SK-N-SH (cell line): ENCODE results near the gene CLDN6. TPM values are rescaled to one million over a fixed set of nuclear protein-coding genes. Genes with fewer than 3 reads are reported as not detected.

Experiments used
- CTCF ChIA-PET: fragments of 300-600, 350-600 bp; formaldehyde crosslinking; extraction: SDS; loops from one replicate; lab custom pipeline; 2021; lab: Yijun Ruan, JAX
- POLR2A ChIA-PET: fragments of 350-600 bp; sonication (Branson Sonifier 250); formaldehyde crosslinking; extraction: SDS; loops from one replicate; lab custom pipeline; 2020; ENCODE audit warnings: antibody characterized with exemption, inconsistent platforms; lab: Yijun Ruan, JAX
- DNase-seq: peaks from one replicate; pipeline ENCODE4 v3.0.0; 2012
- H2AFZ ChIP-seq: fragments of 200-600 bp; sonication (generic); 2 replicates; pipeline ENCODE4 v1.8.1; 2016; ENCODE audit warnings: antibody characterized with exemption, mild to moderate bottlenecking, low read depth
- H3F3A ChIP-seq: fragments of 200-600 bp; sonication (generic); replicated peaks from 2 replicates; pipeline ENCODE3; 2016; ENCODE audit warnings: antibody characterized with exemption, mild to moderate bottlenecking; ENCODE audit not compliant: insufficient read depth
- H3K27ac ChIP-seq, 2 experiments: fragments of 200-500 bp in 1 of 2; fragments of 200-600 bp in 1 of 2; sonication (Bioruptor generic) in 1 of 2; sonication (generic), shearing (Covaris generic) in 1 of 2; 2 replicates each; pipeline versions ENCODE4 v1.5.1 to v1.6.1; 2014 to 2016; ENCODE audit warnings: low read depth in 2 of 2, inconsistent platforms in 1 of 2, low read length in 1 of 2, mild to moderate bottlenecking in 1 of 2, mixed read lengths in 1 of 2
- H3K27me3 ChIP-seq: fragments of 200-600 bp; sonication (generic), shearing (Covaris generic); 2 replicates; pipeline ENCODE4 v1.6.1; 2016; ENCODE audit warnings: mixed run types; ENCODE audit not compliant: insufficient read depth
- H3K36me3 ChIP-seq, 2 experiments: fragments of 200-500 bp in 1 of 2; fragments of 200-600 bp in 1 of 2; sonication (Bioruptor generic) in 1 of 2; sonication (generic) in 1 of 2; replicated peaks in 1 of 2; 2 replicates each; pipeline versions ENCODE3 to v1.5.1; 2014 to 2016; ENCODE audit warnings: low read length in 1 of 2, mild to moderate bottlenecking in 1 of 2; ENCODE audit not compliant: insufficient read depth in 2 of 2, control insufficient read depth in 1 of 2
- H3K4me1 ChIP-seq, 2 experiments: fragments of 200-500 bp in 1 of 2; fragments of 200-600 bp in 1 of 2; sonication (Bioruptor generic) in 1 of 2; sonication (generic), shearing (Covaris generic) in 1 of 2; 2 replicates each; pipeline versions ENCODE4 v1.5.1 to v1.6.1; 2014 to 2016; ENCODE audit warnings: low read depth in 1 of 2, low read length in 1 of 2, mixed run types in 1 of 2; ENCODE audit not compliant: insufficient read depth in 2 of 2, control insufficient read depth in 1 of 2
- H3K4me2 ChIP-seq: fragments of 200-600 bp; sonication (generic), shearing (Covaris generic); 2 replicates; pipeline ENCODE4 v1.6.1; 2017; ENCODE audit warnings: mixed run types
- H3K4me3 ChIP-seq, 2 experiments: fragments of 200-500 bp in 1 of 2; fragments of 200-600 bp in 1 of 2; sonication (Bioruptor generic) in 1 of 2; sonication (generic), shearing (Covaris generic) in 1 of 2; 2 replicates each; pipeline versions ENCODE4 v1.5.1 to v1.8.1; 2014 to 2016; ENCODE audit warnings: low read depth in 2 of 2, inconsistent platforms in 1 of 2, low read length in 1 of 2, mild to moderate bottlenecking in 1 of 2, mixed read lengths in 1 of 2, moderate library complexity in 1 of 2
- H3K79me2 ChIP-seq: fragments of 200-600 bp; sonication (generic); 2 replicates; pipeline ENCODE4 v1.8.1; 2017; ENCODE audit warnings: mild to moderate bottlenecking; ENCODE audit not compliant: insufficient read depth
- H3K9ac ChIP-seq: fragments of 200-600 bp; sonication (generic); 2 replicates; pipeline ENCODE4 v1.6.1; 2017; ENCODE audit warnings: mixed run types
- H3K9me2 ChIP-seq: fragments of 200-600 bp; sonication (generic); 2 replicates; pipeline ENCODE4 v1.6.1; 2017; ENCODE audit warnings: mixed run types
- H3K9me3 ChIP-seq: fragments of 200-600 bp; sonication (generic); 2 replicates; pipeline ENCODE4 v1.6.1; 2017; ENCODE audit warnings: mixed run types, mild to moderate bottlenecking, moderate library complexity
- H4K20me1 ChIP-seq: fragments of 200-600 bp; sonication (generic); 2 replicates; pipeline ENCODE4 v1.6.1; 2017; ENCODE audit warnings: mild to moderate bottlenecking, mixed run types; ENCODE audit not compliant: insufficient read depth
- ELF1 ChIP-seq: IDR thresholded peaks from 2 replicates; pipeline ENCODE4 v1.4.0; 2012
- EZH2phosphoT487 ChIP-seq: fragments of 200-600 bp; sonication (generic); IDR thresholded peaks from 2 replicates; pipeline ENCODE4 v1.6.1; 2017; ENCODE audit warnings: low read depth, mixed run types, mild to moderate bottlenecking, antibody characterized with exemption, moderate library complexity, borderline replicate concordance
- FOSL2 ChIP-seq: IDR thresholded peaks from 2 replicates; pipeline ENCODE4 v1.4.0; 2012; ENCODE audit warnings: low read depth, mild to moderate bottlenecking, moderate library complexity, borderline replicate concordance
- FOXJ3 ChIP-seq: sonication (generic); formaldehyde crosslinking; IDR thresholded peaks from 2 replicates; pipeline ENCODE4 v1.5.1; 2020; ENCODE audit warnings: mild to moderate bottlenecking, missing genetic modification reagents
- FOXM1 ChIP-seq: IDR thresholded peaks from 2 replicates; pipeline ENCODE4 v1.4.0; 2012; ENCODE audit warnings: low read depth, mild to moderate bottlenecking
- MEF2A ChIP-seq: IDR thresholded peaks from 2 replicates; pipeline ENCODE4 v1.4.0; 2012; ENCODE audit warnings: low read depth, borderline replicate concordance
- MXI1 ChIP-seq: IDR thresholded peaks from 2 replicates; pipeline ENCODE4 v1.6.1; 2012; ENCODE audit warnings: mild to moderate bottlenecking, low read depth, low read length, improper control_type of control experiment
- RAD21 ChIP-seq: IDR thresholded peaks from 2 replicates; pipeline ENCODE4 v1.6.1; 2012; ENCODE audit warnings: mild to moderate bottlenecking, low read length
- RFX5 ChIP-seq: IDR thresholded peaks from 2 replicates; pipeline ENCODE4 v1.6.1; 2012; ENCODE audit warnings: mild to moderate bottlenecking, improper control_type of control experiment, low read length
- RXRA ChIP-seq: IDR thresholded peaks from 2 replicates; pipeline ENCODE4 v1.4.0; 2012; ENCODE audit warnings: low read depth, mild to moderate bottlenecking, borderline replicate concordance
- TCF12 ChIP-seq: IDR thresholded peaks from 2 replicates; pipeline ENCODE4 v1.4.0; 2012
- TEAD4 ChIP-seq: IDR thresholded peaks from 2 replicates; pipeline ENCODE4 v1.4.0; 2012; ENCODE audit warnings: mild to moderate bottlenecking, borderline replicate concordance; ENCODE audit not compliant: insufficient read depth
- YY1 ChIP-seq: IDR thresholded peaks from 2 replicates; pipeline ENCODE4 v1.4.0; 2012; ENCODE audit warnings: low read depth, mild to moderate bottlenecking
- WGBS: methylation state at CpG from one replicate; pipeline ENCODE4 v1.1.6; 2017; ENCODE audit warnings: low lambda C conversion rate; 5-methylcytosine and 5-hydroxymethylcytosine counted together
- polyA plus RNA-seq, 3 experiments: library from polyadenylated mRNA; depleted of rRNA; stranded (reverse); fragments of >200 nt; gene quantifications; 2 replicates each; pipeline ENCODE4 v1.2.3, GENCODE V29; 2012
- TF ChIP-seq, protein P1 (sequence below): fragments of 200-600 bp; sonication (generic); IDR thresholded peaks from 2 replicates; pipeline ENCODE4 v1.6.1; 2017; ENCODE audit warnings: antibody characterized with exemption, mild to moderate bottlenecking, moderate library complexity
- TF ChIP-seq, protein P2 (sequence below): IDR thresholded peaks from 2 replicates; pipeline ENCODE4 v1.4.0; 2012; ENCODE audit warnings: low read depth
- TF ChIP-seq, protein P3 (sequence below): IDR thresholded peaks from 2 replicates; pipeline ENCODE4; 2012
- TF ChIP-seq, protein P4 (sequence below): fragments of 150-350 bp; IDR thresholded peaks from 2 replicates; pipeline ENCODE4 v1.6.1; 2017; ENCODE audit warnings: antibody characterized with exemption, low read length, low read depth, borderline replicate concordance

Gene CLDN6
- polyA plus RNA-seq, 1 of the 3 experiments (the other 2 are of a cell fraction): 0.20 TPM

DNA sequence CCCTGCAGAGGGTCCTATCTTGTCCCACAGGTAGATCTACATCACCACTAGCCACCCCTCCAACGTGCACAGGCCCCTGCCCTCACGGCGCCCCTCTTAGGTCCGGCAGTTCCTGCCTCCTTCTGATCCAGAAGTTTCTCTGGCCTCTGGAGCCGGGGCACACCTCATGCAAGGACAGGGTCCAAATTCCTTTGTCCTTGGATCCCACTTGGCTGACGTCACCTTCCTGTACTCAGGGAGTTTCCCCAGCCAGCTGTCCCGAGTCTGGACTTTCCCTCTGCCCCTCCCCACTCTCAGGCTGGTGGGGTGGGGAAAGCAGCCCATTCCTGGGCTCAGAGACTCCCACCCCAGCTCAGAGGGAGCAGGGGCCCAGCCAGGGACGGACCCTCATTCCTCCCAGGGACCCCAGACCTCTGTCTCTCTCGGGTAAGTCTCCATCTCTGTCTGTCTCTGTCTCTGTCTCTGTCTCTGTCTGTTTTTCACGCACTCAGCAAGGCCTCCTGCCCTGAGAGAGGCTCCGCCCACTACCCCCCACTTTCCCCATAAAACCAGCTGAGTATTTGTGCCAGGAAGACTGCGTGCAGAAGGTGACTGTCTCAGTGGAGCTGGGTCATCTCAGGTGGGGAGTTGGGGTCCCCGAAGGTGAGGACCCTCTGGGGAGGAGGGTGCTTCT, 47.2 kb upstream of the CLDN6 start, which contains the start of gene IL32:
Gene IL32 (plus strand): TSS at position 572 of the 673 bp plus-strand sequence. CDS start 172 bp downstream, outside the sequence.
- POLR2A ChIA-PET: no interaction called here
- Histone ChIP-seq H3K9me3 (no peaks in the 10 kb centered on the region), H3K4me1 (no peaks in the 10 kb centered on the region; a peak in 1 of 4 replicates), H3K4me2 (peak within 1 kb of the TSS; percentile 46; the same call in 1 of the 2 replicates), H3K9ac (peak within 1 kb of the TSS; percentile 59), H4K20me1 (no peaks in the 10 kb centered on the region), H2AFZ (peak within 1 kb of the TSS; percentile 80), H3K9me2 (no peaks in the 10 kb centered on the region), H3K36me3 (no peaks in the 10 kb centered on the region), H3K27ac (no peak within 1 kb of the TSS), H3K4me3 (peak within 1 kb of the TSS in 1 of 2 experiments; percentile 50; a peak in 1 of 4 replicates), H3K79me2 (no peaks in the 10 kb centered on the region), H3K27me3 (no peaks in the 10 kb centered on the region), H3F3A (no peaks in the 10 kb centered on the region)
- WGBS: 48% methylated on average over 11 of the region's 13 CpGs
- CTCF ChIA-PET: interaction anchor here (1.0 to 3.9 kb wide), 5 partner anchors 15 to 36 kb away, joined by 3 to 26 read pairs (median 3); no protein-coding TSS in a partner anchor
- DNase-seq: no peak
- TF ChIP-seq RFX5 (no peak), MEF2A (no peak), TCF12 (0 out of 2 replicates have a peak, but pooled peaks have one; percentile 25)
- TF ChIP-seq, protein P1, sequence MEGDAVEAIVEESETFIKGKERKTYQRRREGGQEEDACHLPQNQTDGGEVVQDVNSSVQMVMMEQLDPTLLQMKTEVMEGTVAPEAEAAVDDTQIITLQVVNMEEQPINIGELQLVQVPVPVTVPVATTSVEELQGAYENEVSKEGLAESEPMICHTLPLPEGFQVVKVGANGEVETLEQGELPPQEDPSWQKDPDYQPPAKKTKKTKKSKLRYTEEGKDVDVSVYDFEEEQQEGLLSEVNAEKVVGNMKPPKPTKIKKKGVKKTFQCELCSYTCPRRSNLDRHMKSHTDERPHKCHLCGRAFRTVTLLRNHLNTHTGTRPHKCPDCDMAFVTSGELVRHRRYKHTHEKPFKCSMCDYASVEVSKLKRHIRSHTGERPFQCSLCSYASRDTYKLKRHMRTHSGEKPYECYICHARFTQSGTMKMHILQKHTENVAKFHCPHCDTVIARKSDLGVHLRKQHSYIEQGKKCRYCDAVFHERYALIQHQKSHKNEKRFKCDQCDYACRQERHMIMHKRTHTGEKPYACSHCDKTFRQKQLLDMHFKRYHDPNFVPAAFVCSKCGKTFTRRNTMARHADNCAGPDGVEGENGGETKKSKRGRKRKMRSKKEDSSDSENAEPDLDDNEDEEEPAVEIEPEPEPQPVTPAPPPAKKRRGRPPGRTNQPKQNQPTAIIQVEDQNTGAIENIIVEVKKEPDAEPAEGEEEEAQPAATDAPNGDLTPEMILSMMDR: no peak
- TF ChIP-seq, all 33 proteins: peak for 1

DNA sequence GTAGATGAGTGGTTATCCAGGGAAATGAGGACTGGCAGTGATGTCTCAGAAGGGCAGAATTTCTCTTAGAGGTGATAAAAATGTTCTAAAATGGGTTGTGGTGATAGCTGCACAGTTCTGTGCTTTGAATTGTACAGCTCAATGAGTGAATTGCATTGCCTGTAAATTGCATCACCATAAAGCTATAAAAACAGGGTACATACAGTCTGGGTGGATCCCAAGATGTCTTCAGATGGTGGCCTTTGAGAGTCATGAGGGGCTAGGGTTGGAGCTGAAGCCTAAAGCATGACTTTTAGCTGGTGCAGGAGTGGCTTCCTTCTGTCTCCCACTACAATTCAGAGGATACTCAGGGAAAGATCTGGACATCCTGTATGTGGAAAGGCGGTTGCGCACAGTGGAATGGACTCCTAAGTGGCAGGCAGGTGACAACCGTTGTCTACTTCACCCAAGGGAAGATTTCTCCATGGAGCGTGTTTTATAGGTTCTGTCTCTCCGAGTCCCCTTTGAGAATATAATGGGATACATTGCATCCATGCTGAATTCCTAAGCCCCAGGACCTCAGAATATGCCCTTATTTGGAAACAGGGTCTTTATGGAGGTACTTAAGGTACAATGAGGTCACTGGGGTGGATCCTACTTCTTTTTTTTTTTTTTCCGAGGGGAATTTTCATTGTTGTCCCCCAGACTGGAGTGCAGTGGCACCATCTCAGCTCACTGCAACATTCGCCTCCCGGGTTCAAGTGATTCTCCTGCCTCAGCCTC, 45.8 kb upstream of the CLDN6 start:
- Histone ChIP-seq H3K79me2 (no peaks in the 10 kb centered on the region), H3K27me3 (no peaks in the 10 kb centered on the region), H3K9ac (no peak overlapping the region), H3K27ac (no peak overlapping the region), H3K4me3 (no peak overlapping the region), H3F3A (no peaks in the 10 kb centered on the region), H2AFZ (no peak overlapping the region), H4K20me1 (no peaks in the 10 kb centered on the region), H3K9me3 (no peaks in the 10 kb centered on the region), H3K9me2 (no peaks in the 10 kb centered on the region), H3K4me2 (no peak overlapping the region), H3K36me3 (no peaks in the 10 kb centered on the region), H3K4me1 (peaks cover 0 to 7% of the 10 kb centered on the region in 2 experiments; a peak in 1 of 4 replicates)
- 93% methylated on average over 8 of the region's 8 CpGs for WGBS
- CTCF ChIA-PET: interaction anchor here (0.9 to 3.9 kb wide), 4 partner anchors 25 to 34 kb away, joined by 3 to 26 read pairs (median 3); no protein-coding TSS in a partner anchor
- POLR2A ChIA-PET: no interaction called here
- TF ChIP-seq RAD21: no peak
- no peak for TF ChIP-seq EZH2phosphoT487
- TF ChIP-seq, protein P2, sequence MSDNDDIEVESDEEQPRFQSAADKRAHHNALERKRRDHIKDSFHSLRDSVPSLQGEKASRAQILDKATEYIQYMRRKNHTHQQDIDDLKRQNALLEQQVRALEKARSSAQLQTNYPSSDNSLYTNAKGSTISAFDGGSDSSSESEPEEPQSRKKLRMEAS: no peak
- no peak for TF ChIP-seq MXI1
- TF ChIP-seq TEAD4: no peak
- TF ChIP-seq, protein P3, sequence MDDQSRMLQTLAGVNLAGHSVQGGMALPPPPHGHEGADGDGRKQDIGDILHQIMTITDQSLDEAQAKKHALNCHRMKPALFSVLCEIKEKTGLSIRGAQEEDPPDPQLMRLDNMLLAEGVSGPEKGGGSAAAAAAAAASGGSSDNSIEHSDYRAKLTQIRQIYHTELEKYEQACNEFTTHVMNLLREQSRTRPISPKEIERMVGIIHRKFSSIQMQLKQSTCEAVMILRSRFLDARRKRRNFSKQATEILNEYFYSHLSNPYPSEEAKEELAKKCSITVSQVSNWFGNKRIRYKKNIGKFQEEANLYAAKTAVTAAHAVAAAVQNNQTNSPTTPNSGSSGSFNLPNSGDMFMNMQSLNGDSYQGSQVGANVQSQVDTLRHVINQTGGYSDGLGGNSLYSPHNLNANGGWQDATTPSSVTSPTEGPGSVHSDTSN: no peak
- no peak for TF ChIP-seq RXRA
- TF ChIP-seq, protein P4, sequence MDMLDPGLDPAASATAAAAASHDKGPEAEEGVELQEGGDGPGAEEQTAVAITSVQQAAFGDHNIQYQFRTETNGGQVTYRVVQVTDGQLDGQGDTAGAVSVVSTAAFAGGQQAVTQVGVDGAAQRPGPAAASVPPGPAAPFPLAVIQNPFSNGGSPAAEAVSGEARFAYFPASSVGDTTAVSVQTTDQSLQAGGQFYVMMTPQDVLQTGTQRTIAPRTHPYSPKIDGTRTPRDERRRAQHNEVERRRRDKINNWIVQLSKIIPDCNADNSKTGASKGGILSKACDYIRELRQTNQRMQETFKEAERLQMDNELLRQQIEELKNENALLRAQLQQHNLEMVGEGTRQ: no peak
- TF ChIP-seq FOXM1: no peak
- TF ChIP-seq YY1: no peak
- no peak for TF ChIP-seq FOSL2
- TF ChIP-seq ELF1: no peak
- TF ChIP-seq FOXJ3 (CRISPR knock-in tag): no peak
- no peak for DNase-seq
